Smooth muscle cell (in vitro differentiated cells): ENCODE results near the gene GIMAP5. TPM values are rescaled to one million over a fixed set of nuclear protein-coding genes. Genes with fewer than 3 reads are reported as not detected.

Experiments used
- DNase-seq: peaks from one replicate; lab custom pipeline; 2025; ENCODE audit not compliant: unreplicated experiment; lab: John Stamatoyannopoulos, UW
- H2AFZ ChIP-seq: fragments of 200-600 bp; sonication (generic); 2 replicates; pipeline ENCODE4 v1.6.0; 2016; ENCODE audit warnings: antibody characterized with exemption, low read depth, mild to moderate bottlenecking
- H3F3A ChIP-seq: fragments of 200-600 bp; sonication (generic); 2 replicates; pipeline ENCODE4 v1.6.0; 2017; ENCODE audit warnings: antibody characterized with exemption, low read depth
- H3K27ac ChIP-seq: fragments of 200-600 bp; sonication (generic); 2 replicates; pipeline ENCODE4 v1.5.1; 2016; ENCODE audit warnings: low read depth, mild to moderate bottlenecking
- H3K27me3 ChIP-seq: fragments of 200-600 bp; sonication (generic); 2 replicates; pipeline ENCODE4 v1.6.1; 2016; ENCODE audit warnings: low read depth, mild to moderate bottlenecking
- H3K36me3 ChIP-seq: fragments of 200-600 bp; sonication (generic); 2 replicates; pipeline ENCODE4 v1.5.1; 2016; ENCODE audit warnings: low read depth
- H3K4me1 ChIP-seq: fragments of 200-600 bp; sonication (generic); 2 replicates; pipeline ENCODE4 v1.5.1; 2016; ENCODE audit warnings: low read depth
- H3K4me2 ChIP-seq: fragments of 200-600 bp; sonication (generic); 2 replicates; pipeline ENCODE4 v1.6.0; 2016; ENCODE audit warnings: mild to moderate bottlenecking
- H3K4me3 ChIP-seq: fragments of 200-600 bp; sonication (generic); 2 replicates; pipeline ENCODE4 v1.5.1; 2016; ENCODE audit warnings: mild to moderate bottlenecking
- H3K79me2 ChIP-seq: fragments of 200-600 bp; sonication (generic); 2 replicates; pipeline ENCODE4 v1.6.0; 2016; ENCODE audit warnings: low read depth, mild to moderate bottlenecking
- H3K9ac ChIP-seq: fragments of 200-600 bp; sonication (generic); 2 replicates; pipeline ENCODE4 v1.6.0; 2016; ENCODE audit warnings: low read depth
- H3K9me3 ChIP-seq: fragments of 200-600 bp; sonication (generic); replicated peaks from 2 replicates; pipeline ENCODE4 v1.5.1; 2016; ENCODE audit warnings: low read depth
- H4K20me1 ChIP-seq: fragments of 200-600 bp; sonication (generic); 2 replicates; pipeline ENCODE4 v1.6.0; 2016; ENCODE audit warnings: low read depth
- WGBS: methylation state at CpG from one replicate; pipeline ENCODE4 v1.1.7; 2016; ENCODE audit warnings: low lambda C conversion rate; 5-methylcytosine and 5-hydroxymethylcytosine counted together
- polyA plus RNA-seq: library from polyadenylated mRNA; unstranded; fragments of >200 nt; fragmentation: Nextera tagmentation; extraction: Ambion mirVana; gene quantifications from 2 replicates; pipeline ENCODE4 v1.2.1, GENCODE V29; 2016
- total RNA-seq: library from RNA; depleted of rRNA; stranded (reverse); fragments of >200 nt; gene quantifications from 2 replicates; pipeline ENCODE4 v1.2.3, GENCODE V29; 2014
- TF ChIP-seq, protein P1 (sequence below): fragments of 200-600 bp; sonication (generic); IDR thresholded peaks from 2 replicates; pipeline ENCODE4 v1.5.1; 2017; ENCODE audit warnings: borderline replicate concordance, mild to moderate bottlenecking, antibody characterized with exemption; ENCODE audit not compliant: insufficient read depth, poor library complexity, severe bottlenecking

GIMAP5 gene
- total and polyA plus RNA-seq, 2 experiments from 2014 or later: not detected

- Histone ChIP-seq H3K4me3 (no peak overlapping the region), H3K4me2 (no peak overlapping the region), H3K36me3 (no peaks in the 10 kb centered on the region), H3K4me1 (no peaks in the 10 kb centered on the region), H3K27me3 (peaks cover 11% of the 10 kb centered on the region), H3K9me3 (no peaks in the 10 kb centered on the region), H3K79me2 (no peaks in the 10 kb centered on the region), H3F3A (no peaks in the 10 kb centered on the region), H2AFZ (no peak overlapping the region), H4K20me1 (no peaks in the 10 kb centered on the region), H3K9ac (no peak overlapping the region), H3K27ac (no peak overlapping the region)
- TF ChIP-seq, protein P1, sequence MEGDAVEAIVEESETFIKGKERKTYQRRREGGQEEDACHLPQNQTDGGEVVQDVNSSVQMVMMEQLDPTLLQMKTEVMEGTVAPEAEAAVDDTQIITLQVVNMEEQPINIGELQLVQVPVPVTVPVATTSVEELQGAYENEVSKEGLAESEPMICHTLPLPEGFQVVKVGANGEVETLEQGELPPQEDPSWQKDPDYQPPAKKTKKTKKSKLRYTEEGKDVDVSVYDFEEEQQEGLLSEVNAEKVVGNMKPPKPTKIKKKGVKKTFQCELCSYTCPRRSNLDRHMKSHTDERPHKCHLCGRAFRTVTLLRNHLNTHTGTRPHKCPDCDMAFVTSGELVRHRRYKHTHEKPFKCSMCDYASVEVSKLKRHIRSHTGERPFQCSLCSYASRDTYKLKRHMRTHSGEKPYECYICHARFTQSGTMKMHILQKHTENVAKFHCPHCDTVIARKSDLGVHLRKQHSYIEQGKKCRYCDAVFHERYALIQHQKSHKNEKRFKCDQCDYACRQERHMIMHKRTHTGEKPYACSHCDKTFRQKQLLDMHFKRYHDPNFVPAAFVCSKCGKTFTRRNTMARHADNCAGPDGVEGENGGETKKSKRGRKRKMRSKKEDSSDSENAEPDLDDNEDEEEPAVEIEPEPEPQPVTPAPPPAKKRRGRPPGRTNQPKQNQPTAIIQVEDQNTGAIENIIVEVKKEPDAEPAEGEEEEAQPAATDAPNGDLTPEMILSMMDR: no peak
- 95% methylated on average over 5 of the region's 5 CpGs for WGBS
- DNase-seq: no peak
Measured at GRCh38 chr7:150791304-150791703, 54.1 kb downstream of the GIMAP5 start.

- H3K27ac ChIP-seq: no peak overlapping the region
- no peaks in the 10 kb centered on the region for H3K4me1 ChIP-seq
- H3K4me3 ChIP-seq: no peak overlapping the region
- H3K36me3 ChIP-seq: no peaks in the 10 kb centered on the region
- WGBS: 79% methylated on average over 12 of the region's 12 CpGs
- no peak for DNase-seq
- no peaks in the 10 kb centered on the region for H3K9me3 ChIP-seq
- H2AFZ ChIP-seq: no peak overlapping the region
- no peak overlapping the region for H3K4me2 ChIP-seq
- no peaks in the 10 kb centered on the region for H3K79me2 ChIP-seq
- H3F3A ChIP-seq: no peaks in the 10 kb centered on the region
- TF ChIP-seq, protein P1: no peak
- peaks cover 11% of the 10 kb centered on the region for H3K27me3 ChIP-seq
- no peak overlapping the region for H3K9ac ChIP-seq
- H4K20me1 ChIP-seq: no peaks in the 10 kb centered on the region
Measured at GRCh38 chr7:150791746-150792452, 54.7 kb downstream of the GIMAP5 start.

Other genes starting within 250 kb of the GIMAP5 start
- not detected in 2 replicates for gene GIMAP7, start 222.5 kb upstream of the GIMAP5 start, total RNA-seq
- gene GIMAP7, start 222.5 kb upstream of the GIMAP5 start, polyA plus RNA-seq: not detected in 2 replicates
- gene GIMAP4, start 170.0 kb upstream of the GIMAP5 start, total RNA-seq: not detected in 2 replicates
- gene GIMAP4, start 170.0 kb upstream of the GIMAP5 start, polyA plus RNA-seq: not detected in 2 replicates
- not detected in 2 replicates for gene GIMAP6, start 105.0 kb upstream of the GIMAP5 start, total RNA-seq
- gene GIMAP6, start 105.0 kb upstream of the GIMAP5 start, polyA plus RNA-seq: not detected in 2 replicates
- gene GIMAP2, start 51.7 kb upstream of the GIMAP5 start, total RNA-seq: not detected in 2 replicates
- 0.14 TPM in 1 of 2 replicates, not detected in the other for gene GIMAP2, start 51.7 kb upstream of the GIMAP5 start, polyA plus RNA-seq
- gene GIMAP1, start 20.8 kb upstream of the GIMAP5 start, total RNA-seq: not detected in 2 replicates
- not detected in 2 replicates for gene GIMAP1, start 20.8 kb upstream of the GIMAP5 start, polyA plus RNA-seq
- gene TMEM176B, start 62.9 kb downstream of the GIMAP5 start, total RNA-seq: 52.8 and 78.8 TPM in 2 replicates
- 90.5 and 108 TPM in 2 replicates for gene TMEM176B, start 62.9 kb downstream of the GIMAP5 start, polyA plus RNA-seq
- gene TMEM176A, start 63.4 kb downstream of the GIMAP5 start, total RNA-seq: 46.6 and 52.8 TPM in 2 replicates
- gene TMEM176A, start 63.4 kb downstream of the GIMAP5 start, polyA plus RNA-seq: 95.8 and 105 TPM in 2 replicates
- gene AOC1, start 115.1 kb downstream of the GIMAP5 start, total RNA-seq: not detected in 2 replicates
- 0.45 TPM in 1 of 2 replicates, not detected in the other for gene AOC1, start 115.1 kb downstream of the GIMAP5 start, polyA plus RNA-seq
- 12.9 and 13.3 TPM in 2 replicates for gene KCNH2, start 240.9 kb downstream of the GIMAP5 start, total RNA-seq
- gene KCNH2, start 240.9 kb downstream of the GIMAP5 start, polyA plus RNA-seq: 32.1 and 37.7 TPM in 2 replicates